GM18951 (cell line): ENCODE results near the gene GGTLC1.
"Not testable (repeated sequence)": the region's sequence is repeated elsewhere in the genome, so short reads cannot be mapped to it uniquely, and the experiment has no call there.

Experiments used
- POLR2A ChIP-seq: IDR thresholded peaks from 4 replicates; pipeline ENCODE4 v1.6.1; 2011; ENCODE audit warnings: mild to moderate bottlenecking; ENCODE audit not compliant: insufficient read length, insufficient read depth; ENCODE audit errors: extremely low read depth
- in situ Hi-C: fragments of 300-500 bp; cut with MboI; formaldehyde crosslinking; loops from one replicate; pipeline ENCODE4 v1.12.0; 2022; ENCODE audit warnings: low sequenced_read_pairs, mixed read lengths, inconsistent platforms; ENCODE audit not compliant: unreplicated experiment

GGTLC1 gene

DNA sequence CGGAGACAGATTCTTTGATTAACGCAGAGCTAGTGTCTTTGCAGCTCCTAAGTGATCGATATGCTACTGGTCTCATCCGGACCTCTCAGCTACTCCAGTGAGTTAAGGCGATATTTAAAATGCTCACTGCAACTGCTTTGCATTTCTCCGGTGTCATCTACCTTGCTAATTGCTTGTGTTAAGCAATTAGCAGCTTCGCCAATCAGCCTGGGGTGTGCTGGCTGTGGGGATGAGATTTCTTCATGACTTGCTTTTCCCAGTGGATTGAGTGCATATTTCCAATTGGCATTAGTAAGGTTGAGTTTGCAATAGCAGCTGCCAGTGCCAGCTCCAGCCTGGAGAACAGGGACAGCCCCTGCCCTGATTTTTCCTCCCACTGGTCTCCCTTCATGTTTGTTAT lies 18.0 kb upstream of the GGTLC1 start:
- in situ Hi-C loops = no loop called here
- no peak for TF ChIP-seq POLR2A

DNA sequence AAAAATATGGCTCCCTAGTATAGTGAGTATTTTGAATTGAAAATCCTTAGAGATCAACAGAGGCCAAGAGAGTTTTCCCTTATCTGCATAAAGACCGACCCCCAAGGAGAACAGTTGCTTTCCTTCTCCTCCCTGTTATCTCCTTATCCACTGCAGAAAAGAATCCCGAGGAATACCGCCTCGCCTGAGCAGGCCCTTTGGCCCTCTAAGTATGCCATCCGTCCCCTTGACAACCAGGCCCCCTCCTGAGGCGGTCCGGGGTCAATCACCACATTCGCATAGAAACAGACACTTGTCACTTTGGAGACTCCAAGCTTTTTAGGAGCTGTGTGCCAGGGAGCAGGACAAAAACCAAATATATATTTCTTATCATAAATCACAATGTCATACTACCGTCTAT lies 15.9 kb upstream of the GGTLC1 start:
- TF ChIP-seq POLR2A = no peak
- in situ Hi-C loops = no loop called here

DNA sequence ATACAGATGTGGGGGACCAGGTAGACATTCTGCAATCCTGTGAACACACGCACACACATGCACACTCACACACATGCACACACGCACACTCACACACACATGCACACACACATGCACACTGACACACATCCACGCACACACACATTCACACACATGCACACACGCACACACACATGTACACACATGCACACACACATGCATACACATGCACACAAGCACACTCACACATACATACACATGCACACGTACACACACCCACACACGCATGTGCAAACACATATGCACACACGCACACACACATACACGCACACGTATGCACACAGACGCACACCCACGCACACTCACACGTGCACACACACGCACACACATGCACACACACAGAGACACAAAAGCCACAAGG lies 14.3 kb upstream of the GGTLC1 start:
- TF ChIP-seq POLR2A = no peak
- in situ Hi-C loops = no loop called here

DNA sequence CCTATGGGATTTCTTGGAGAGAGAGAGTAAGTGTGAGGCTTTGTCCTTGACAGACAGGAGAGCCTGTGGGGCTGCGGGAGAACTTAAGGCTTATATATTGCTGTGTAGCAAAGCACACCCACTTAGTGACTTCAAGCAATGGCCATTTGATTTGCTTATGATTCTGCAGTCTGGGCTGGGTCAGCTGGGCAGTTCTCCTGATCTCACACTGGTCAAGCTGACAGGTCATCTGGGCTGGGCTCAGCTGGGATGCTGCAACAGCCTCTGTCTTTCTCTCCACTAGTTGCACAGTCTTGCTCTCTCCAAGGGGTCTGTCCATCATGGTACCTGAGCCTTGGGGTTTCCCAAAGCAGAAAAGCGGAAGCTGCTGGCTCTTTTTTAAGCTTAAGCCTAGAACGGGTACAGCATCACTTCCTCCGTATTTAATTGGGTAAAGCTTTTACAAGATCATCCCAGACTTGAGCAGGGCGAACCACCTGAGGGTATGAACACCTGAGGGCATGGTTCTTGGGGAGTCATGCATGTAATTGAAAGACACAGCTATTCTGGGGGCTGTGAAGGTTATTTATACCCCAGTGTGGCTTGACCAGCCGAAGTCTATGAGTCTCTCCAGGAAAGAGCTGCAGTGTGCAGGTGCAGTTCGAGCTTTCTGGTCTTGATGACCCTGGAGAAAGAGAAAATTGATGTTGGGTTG lies 13.3 kb upstream of the GGTLC1 start:
- in situ Hi-C loops = no loop called here
- no peak for TF ChIP-seq POLR2A

DNA sequence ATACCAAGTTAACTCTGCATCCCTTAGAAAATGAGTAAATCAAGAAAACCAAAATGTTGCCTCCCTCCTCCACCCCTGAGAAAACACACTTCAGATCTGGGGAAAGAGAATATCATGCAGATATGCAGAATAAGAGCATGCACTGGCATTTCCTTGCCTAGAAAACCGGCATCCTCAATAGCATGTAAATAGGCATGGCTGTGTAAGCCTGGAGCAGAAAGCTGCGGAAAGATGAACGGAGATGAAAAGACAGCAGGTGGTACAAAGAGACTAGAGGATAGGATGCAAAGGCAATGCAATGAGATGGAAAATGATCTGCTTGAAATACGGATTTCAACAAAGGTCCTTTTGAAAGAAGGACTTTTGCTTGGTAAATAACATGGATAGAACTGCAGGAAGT lies 10.3 kb upstream of the GGTLC1 start:
- in situ Hi-C loops = loop anchor here (10.0 kb wide), 1 partner anchor 204 kb away; no protein-coding TSS in a partner anchor
- TF ChIP-seq POLR2A = no peak

DNA sequence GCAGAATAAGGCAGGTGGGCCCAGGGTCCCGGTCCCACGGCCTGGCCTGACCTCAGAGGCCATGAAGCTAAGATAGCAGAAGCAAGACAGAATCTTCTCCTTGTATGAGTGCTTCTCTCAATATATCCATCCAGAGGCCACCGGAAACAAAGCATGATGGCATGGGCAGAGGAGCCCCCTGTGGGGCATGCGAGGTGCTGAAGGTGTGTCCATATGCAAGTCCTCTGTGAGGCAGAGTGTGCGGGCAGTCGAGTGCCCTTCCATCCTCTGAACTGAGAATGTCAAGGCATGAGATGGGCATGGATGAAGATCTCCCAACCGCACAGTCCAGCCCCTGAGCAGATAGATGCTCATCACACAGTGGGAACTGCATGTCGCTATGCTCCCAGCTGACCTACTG lies 9.8 kb upstream of the GGTLC1 start:
- in situ Hi-C loops = loop anchor here (10.0 kb wide), 1 partner anchor 204 kb away; no protein-coding TSS in a partner anchor
- no peak for TF ChIP-seq POLR2A

DNA sequence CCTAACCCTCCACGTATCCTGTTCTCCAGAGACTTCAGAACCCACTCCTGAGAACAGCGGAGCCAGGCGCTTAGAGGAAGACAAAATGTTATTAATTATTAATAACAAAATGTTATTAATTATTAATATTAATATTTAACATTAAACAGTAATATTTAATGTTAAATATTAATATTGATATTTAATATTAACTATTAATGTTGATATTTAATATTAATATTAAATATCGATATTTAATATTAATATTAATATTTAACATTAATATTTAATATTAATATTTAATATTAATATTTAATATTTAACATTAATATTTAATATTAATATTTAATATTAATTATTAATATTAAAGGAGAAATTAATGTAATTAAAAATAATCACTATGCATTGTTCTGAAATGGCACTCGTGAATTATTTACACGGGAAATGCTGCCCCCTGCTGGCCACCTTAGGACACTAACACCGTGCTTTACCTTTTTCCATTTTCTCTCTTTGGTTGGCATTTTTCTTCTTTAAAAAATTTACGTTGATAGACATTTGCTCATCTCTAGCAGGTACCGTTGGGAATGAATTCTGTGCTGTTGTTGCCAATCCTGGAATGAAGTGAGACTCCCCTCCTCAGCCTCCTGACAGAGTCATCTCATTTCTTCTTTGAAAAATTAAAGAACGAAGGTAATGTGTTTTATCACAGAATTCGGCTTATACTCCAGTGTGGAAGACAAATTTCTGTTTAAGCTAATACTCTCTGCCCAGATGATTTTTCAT lies 7.5 kb upstream of the GGTLC1 start:
- in situ Hi-C loops = loop anchor here (10.0 kb wide), 1 partner anchor 201 kb away; no protein-coding TSS in a partner anchor
- TF ChIP-seq POLR2A = no peak

DNA sequence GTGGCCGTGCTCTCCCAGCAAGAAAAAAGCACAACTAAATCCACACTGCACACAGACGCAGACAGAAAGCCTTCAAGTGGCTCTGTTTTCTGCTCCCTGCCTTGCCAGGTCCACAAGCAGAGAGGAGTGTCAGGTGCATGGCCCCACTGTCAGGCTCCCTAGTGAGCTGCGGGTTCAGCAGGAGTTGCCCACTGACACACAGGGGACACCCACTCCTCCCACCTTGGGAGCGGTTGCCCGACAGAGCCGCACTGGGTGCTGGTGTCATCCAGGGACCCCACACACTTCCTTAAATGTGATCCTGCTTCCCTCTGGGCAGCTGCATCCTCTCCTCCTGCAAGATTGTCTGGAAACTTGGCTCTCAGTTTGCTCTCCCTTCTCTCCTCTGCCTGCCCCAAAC lies 6.7 kb upstream of the GGTLC1 start:
- in situ Hi-C loops = loop anchor here (10.0 kb wide), 1 partner anchor 200 kb away; no protein-coding TSS in a partner anchor

DNA sequence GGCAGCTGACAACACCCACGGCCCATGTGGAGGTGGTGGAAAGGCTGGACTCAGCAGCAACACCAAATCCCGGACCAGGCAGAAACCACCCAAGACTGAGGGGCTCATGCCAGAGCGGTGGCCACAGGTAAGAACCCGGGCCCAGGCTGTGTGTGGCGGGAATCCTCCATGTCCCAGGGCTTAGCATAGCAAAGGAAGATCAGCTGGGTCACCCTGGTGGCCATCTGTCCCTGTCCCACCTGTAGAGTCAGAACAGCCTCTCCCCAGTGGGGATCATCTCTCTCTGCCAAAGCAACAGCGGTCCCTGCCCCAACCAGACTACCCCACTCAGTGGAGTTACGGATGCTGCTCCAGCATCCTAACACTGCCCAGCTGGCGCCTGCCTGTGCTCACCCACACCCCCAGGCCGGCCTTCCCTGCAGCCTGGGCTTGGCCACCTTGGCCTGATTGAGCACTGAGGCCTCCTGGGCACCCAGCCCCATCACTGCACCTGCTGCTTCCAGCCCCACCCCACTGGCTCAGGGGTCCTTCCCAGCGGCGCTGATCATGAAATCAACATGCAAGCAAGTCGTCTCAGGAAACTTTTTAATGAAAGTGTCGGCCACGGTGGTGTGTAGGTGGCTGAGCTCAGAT lies 5.5 kb upstream of the GGTLC1 start:
- in situ Hi-C loops = loop anchor here (10.0 kb wide), 1 partner anchor 199 kb away; no protein-coding TSS in a partner anchor

DNA sequence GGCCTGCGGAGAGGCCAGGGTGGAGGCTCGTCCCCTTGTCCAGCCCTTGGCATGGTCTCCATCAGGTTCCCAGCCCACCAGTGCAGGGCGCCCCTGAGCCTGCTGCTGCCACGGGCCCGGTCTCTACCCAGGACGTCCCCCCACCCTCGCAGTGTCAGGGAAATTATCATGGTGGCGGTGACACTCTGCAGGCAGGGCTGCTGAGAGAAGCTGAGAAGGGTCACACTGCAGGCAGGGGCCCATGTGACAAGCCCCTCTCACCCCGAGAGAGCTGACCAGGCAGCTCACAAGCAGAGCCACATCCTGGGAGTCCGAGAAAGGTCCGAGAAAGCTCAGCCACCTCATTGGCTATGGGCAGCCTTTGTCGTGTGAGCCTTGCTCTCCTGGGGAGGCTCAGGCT lies 4.9 kb upstream of the GGTLC1 start:
- in situ Hi-C loops = loop anchor here (10.0 kb wide), 1 partner anchor 199 kb away; no protein-coding TSS in a partner anchor

DNA sequence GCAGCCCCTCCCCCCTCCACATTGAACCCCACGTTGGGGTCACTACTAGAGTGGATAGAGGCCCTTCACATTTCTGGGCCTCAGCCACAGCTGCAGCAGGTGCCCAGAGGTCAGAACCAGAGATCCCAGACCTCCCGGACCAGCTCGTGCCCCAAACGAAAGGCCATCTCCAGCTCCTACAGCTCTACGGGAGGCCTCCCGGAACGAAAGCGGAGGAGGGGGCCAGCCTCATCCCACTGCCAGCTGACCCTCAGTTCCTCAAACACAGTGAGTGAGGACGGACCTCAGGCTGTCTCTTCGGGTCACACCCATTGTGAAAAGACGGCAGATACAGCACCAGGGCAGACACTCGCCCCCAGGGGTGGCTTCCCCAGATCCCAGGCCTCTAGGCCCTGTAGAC lies 1.7 kb upstream of the GGTLC1 start:
- in situ Hi-C loops = loop anchor here (10.0 kb wide), 1 partner anchor 195 kb away; no protein-coding TSS in a partner anchor

DNA sequence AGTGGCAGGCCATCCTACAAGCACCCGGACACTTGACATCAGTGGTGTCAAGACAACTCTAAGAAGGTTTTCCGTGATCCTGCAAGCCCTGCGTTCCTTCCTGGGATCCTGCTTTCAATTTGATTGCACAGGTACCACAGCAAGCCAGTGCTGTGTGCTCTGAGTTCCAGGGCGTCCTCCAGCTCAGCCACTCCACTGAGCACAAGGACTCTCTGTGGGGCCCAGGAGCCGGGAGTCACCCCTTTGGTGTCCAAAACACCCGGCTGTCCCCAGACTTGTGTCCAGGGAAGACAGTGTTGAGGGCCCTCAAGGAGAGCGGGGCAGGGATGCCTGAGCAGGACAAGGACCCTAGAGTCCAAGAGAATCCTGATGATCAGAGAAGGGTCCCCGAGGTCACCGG lies 387 bp upstream of the GGTLC1 start:
- in situ Hi-C loops = not testable (repeated sequence)

DNA sequence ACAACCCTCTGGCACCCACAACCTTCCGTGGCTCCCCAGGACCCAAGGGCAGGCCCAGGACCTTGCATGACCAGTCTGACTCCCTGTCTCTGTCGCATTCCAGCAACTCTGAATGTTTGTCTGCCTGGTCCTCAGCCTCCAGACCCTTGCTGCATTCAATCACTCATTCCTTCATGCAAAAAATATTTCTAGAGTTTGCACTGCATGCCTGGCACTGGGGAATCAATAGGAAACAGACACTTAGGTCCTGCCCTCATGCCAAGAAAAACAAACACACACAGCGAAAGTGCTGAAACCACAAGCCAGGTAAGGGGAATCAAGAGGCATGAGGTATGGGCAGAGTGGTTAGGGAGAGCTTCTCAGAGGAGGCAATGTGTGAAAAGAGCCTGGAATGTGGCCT lies 1.9 kb downstream of the GGTLC1 start:
- in situ Hi-C loops = not testable (repeated sequence)

DNA sequence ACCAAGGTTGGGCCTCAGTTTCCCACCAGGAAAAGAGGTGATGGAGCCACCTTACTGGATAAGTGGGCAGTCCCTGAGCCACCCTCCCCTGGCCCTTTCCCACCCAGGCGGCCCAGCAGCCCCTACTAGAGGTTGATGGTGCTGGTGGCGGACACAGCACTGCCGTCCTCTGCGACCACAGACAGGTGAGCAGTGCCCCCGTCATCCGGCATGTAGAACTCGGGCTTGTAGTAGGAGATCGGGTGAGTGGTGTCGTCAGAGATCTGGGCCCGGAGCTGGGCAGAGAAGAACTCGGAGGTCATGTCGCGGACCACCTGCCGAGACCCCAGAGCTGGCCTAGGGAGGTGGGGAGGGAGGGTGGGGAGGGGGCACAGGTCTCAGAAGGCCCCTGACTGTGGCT lies 2.3 kb downstream of the GGTLC1 start:
- in situ Hi-C loops = not testable (repeated sequence)

DNA sequence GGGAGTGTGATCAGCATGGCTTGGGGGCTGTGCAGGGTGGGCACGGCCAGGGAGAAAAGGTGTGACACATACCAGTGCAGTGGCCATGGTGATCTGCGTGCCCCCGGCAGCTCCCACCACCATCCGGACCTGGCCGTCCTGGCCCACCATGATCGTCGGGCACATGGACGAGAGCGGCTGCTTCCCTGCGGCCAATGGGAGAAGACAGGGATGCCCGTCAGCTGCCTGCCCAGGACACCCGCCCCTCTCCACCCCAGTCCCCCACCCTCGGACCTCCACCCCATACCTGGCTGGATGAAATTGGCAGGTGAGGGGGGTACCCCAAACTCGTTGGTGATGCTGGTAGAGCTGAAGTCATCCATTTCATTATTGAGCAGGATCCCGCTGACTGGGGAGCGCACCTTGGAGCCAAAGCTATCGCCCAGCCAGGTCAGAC lies 2.8 kb downstream of the GGTLC1 start:
- in situ Hi-C loops = not testable (repeated sequence)

DNA sequence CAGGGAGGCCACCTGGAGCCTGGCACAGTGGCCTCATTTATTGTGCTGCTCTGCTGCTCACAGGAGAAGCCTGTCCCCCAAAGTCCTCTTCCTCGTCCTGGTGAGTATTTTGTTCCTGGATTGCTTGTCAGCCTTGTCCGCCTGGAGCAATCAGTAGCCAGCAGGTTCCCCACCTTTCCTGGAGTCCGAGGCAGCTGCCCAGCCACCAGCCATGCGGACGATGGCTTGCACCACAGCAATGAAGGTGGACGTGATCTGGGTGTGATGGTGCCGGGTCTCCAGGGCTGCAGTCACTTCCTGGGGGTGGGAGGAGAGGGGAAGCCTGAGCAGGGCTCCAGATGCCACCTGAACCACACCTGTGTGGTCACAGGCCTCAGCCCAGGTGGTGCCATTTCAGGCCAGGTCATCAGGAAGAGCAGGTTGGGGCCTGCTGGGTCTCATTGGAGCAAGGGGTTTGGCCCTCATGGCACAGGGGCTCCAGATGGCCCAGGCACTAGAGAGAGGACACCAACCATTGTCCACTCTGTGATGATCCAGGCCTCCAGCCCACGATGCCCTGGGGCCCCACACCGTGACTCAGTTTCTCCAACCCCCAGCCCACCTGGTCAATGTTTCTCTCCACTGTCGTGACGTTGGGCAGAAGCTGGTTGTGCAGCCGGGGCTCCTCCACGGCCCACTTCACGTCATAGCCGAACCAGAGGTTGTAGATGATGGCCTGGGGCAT lies 3.4 kb downstream of the GGTLC1 start:
- in situ Hi-C loops = not testable (repeated sequence)

DNA sequence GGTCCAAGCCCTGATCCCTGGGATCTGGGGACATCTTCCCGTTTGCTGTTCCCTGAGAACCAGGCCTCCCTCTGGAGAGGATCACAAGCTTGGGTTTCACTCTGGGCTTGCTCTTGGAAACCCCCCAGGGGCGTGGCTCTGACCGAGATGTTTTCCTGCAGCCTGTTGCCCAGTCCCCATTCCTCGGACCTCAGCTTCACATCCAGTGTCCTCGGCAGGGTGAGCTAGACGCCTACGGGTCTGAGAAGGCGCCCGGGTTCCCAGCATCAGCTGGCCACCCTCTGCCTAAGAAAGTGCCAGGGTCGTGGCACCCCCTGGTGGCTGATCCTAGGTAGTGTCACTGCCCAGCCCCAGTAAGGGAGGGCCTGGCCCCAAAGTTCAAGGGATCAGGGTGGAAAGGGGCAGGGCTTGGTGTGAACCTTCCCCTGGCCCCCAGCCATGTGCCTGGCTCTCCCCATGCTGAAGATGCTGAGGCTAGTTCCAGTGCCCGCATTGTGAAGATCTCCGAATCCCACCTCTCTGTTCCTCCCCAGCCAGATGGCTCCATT lies 4.0 kb downstream of the GGTLC1 start:
- in situ Hi-C loops = not testable (repeated sequence)
